ENCODE data around the gene STXBP2.

The STXBP2 gene

DNA sequence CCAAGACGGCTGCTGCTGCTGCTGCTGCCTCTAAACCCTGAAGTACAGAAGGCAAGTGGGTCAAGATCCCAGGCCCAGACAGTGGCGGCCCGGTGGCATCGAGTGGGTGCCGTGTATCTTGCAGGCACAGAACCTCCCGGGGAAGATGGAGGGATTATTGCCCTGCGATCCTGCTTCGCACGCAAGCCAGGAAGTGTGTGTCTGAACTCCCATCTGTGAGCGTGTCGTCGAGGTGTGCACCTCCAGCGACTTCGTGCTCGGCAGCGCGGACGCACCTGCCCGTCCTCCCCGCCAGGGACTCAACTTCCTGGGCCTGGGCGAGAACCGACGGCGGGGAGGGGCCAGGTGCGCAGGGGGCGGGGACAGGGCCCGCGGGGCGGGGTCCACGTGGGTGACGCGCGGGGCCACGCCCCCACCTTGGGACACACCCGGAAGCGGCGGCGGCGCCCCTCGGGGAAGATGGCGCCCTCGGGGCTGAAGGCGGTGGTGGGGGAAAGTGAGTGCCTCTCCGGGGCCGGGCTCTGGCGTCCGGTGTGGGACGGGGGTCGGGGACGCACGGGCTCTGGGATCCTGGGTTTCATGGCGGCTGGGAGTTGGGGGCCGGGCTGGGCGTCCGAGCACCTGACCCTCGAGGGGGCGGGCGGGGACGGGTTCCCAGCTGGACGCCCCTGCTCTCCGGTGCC lies at the start of gene STXBP2:
STXBP2 (plus strand) TSS at position 420 of the 683 bp plus-strand sequence; CDS start at position 460, 40 bp downstream.
- peak within 1 kb of the TSS; percentile 4 for H3K4me3 ChIP-seq (ENCODE audit: control insufficient read depth, low read depth, low read length)
- DNase-seq (ENCODE audit: low read depth): no peak
- TF ChIP-seq, protein P1, sequence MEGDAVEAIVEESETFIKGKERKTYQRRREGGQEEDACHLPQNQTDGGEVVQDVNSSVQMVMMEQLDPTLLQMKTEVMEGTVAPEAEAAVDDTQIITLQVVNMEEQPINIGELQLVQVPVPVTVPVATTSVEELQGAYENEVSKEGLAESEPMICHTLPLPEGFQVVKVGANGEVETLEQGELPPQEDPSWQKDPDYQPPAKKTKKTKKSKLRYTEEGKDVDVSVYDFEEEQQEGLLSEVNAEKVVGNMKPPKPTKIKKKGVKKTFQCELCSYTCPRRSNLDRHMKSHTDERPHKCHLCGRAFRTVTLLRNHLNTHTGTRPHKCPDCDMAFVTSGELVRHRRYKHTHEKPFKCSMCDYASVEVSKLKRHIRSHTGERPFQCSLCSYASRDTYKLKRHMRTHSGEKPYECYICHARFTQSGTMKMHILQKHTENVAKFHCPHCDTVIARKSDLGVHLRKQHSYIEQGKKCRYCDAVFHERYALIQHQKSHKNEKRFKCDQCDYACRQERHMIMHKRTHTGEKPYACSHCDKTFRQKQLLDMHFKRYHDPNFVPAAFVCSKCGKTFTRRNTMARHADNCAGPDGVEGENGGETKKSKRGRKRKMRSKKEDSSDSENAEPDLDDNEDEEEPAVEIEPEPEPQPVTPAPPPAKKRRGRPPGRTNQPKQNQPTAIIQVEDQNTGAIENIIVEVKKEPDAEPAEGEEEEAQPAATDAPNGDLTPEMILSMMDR (IDR thresholded peaks at IDR 0.05; ENCODE audit: control insufficient read depth, insufficient read depth, low read depth, low read length, missing control alignments): no peak

GRCh38 chr19:7589822-7590221 lies 47.1 kb upstream of the STXBP2 start:
- H3K4me3 ChIP-seq (ENCODE audit: control insufficient read depth, low read depth, low read length): no peak overlapping the region
- TF ChIP-seq, protein P1 (IDR thresholded peaks at IDR 0.05; ENCODE audit: control insufficient read depth, insufficient read depth, low read depth, low read length, missing control alignments): no peak
- no peak for DNase-seq (ENCODE audit: low read depth)

DNA sequence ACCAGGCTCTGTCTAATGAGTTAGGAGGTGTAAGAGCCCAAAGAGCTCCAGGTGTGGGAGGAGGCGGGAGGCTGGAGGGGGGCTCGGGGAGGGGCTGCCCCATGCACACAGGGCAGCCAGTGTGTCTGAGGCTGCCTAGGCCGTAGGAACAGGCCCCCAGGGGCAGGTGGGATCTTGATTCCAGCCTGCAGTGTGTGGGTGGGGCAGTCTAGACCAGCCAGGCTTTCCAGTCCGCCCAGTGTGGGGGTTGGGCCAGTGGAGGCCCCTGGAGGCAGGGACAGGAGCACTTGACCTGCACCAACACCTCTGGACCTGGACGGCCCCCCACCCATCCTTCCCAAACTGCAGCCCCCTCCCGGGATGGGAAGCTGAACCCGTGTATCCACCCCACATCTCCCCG lies 46.7 kb upstream of the STXBP2 start:
- no peak overlapping the region for H3K4me3 ChIP-seq (ENCODE audit: control insufficient read depth, low read depth, low read length)
- no peak for DNase-seq (ENCODE audit: low read depth)
- TF ChIP-seq, protein P1 (IDR thresholded peaks at IDR 0.05; ENCODE audit: control insufficient read depth, insufficient read depth, low read depth, low read length, missing control alignments): no peak

DNA sequence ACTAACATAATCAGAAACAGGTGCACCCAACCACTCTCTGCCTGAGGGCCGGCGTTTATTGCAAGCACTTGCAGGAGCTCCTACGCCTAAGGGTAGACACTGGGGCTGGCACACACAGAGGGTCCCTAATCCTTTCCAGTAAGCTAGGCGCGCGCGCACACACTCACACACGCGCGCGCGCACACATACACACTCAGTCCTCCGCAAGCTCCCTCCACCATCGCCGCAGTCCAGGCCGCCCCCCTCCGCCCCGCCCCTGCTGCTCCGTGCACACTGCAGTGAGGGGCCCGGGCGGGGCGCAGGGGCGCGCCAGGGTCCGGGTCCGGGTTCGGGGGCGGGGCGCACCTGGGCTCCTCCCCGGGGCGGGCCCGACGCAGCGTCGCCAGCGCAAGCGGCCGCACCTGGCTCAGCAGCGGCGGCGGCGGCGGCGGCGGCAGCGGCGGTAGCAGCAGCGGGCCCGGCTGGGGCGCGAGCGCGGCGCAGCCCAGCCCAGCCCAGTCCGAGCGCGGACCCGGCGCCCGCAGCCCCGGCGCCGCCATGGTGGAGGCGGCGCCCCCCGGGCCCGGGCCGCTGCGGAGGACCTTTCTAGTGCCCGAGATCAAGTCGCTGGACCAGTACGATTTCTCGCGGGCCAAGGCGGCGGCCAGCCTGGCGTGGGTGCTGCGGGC lies 41.3 kb upstream of the STXBP2 start, which contains the start of gene CAMSAP3:
CAMSAP3 (plus strand) TSS at position 398 of the 668 bp plus-strand sequence; CDS start at position 538, 140 bp downstream.
- no peak for DNase-seq (ENCODE audit: low read depth)
- no peak within 1 kb of the TSS for H3K4me3 ChIP-seq (ENCODE audit: control insufficient read depth, low read depth, low read length)

GRCh38 chr19:7596211-7596937 lies 40.5 kb upstream of the STXBP2 start:
- TF ChIP-seq, protein P1 (IDR thresholded peaks at IDR 0.05; ENCODE audit: control insufficient read depth, insufficient read depth, low read depth, low read length, missing control alignments): no peak
- H3K4me3 ChIP-seq (ENCODE audit: control insufficient read depth, low read depth, low read length): no peak overlapping the region
- no peak for DNase-seq (ENCODE audit: low read depth)

More for the DNA sequence above, 41.3 kb upstream of the STXBP2 start, which contains the start of gene CAMSAP3:
- TF ChIP-seq, protein P1 (IDR thresholded peaks at IDR 0.05; ENCODE audit: control insufficient read depth, insufficient read depth, low read depth, low read length, missing control alignments): no peak

DNA sequence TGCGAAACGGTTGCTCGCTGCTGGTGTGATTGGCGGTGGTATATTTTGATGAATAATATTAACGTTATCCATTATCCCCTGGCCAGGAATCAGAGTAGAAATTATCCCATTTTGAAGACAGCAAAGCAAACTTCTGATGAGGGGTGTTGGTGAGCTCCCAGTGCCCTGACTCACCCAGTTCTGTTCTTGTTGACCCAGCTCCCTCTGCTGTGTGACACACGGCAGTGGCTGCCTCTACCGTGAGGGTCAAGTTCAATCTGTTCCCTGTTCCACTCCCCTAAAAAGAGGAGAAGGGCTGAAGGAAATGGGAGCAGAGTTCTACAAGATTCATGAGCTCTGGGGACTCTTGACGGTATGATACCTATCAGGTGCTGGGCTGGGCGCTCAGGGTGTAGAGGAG lies 39.2 kb upstream of the STXBP2 start:
- TF ChIP-seq, protein P1 (IDR thresholded peaks at IDR 0.05; ENCODE audit: control insufficient read depth, insufficient read depth, low read depth, low read length, missing control alignments): no peak
- no peak for DNase-seq (ENCODE audit: low read depth)
- H3K4me3 ChIP-seq (ENCODE audit: control insufficient read depth, low read depth, low read length): no peak overlapping the region
